Fibroblast of villous mesenchyme (primary cell): ENCODE results near the gene THPO. TPM values are rescaled to one million over a fixed set of nuclear protein-coding genes. Genes with fewer than 3 reads are reported as not detected.
A peak's percentile ranks its signal among the peaks of the same experiment; 100 is the strongest.

Source experiments
- DNase-seq: peaks from one replicate; pipeline ENCODE4 v3.0.0-alpha.2; 2010; ENCODE audit warnings: low read depth
- H3K4me3 ChIP-seq: 2 replicates; pipeline ENCODE4 v1.5.1; 2011; ENCODE audit warnings: low read depth, mild to moderate bottlenecking, low read length
- CTCF ChIP-seq: IDR thresholded peaks from 2 replicates; pipeline ENCODE4 v1.5.1; 2012; ENCODE audit warnings: low read depth, mild to moderate bottlenecking, low read length; ENCODE audit not compliant: insufficient read depth
- total RNA-seq: library from RNA; depleted of rRNA; stranded (reverse); fragments of >200 nt; gene quantifications from 2 replicates; pipeline ENCODE4 v1.2.3, GENCODE V29; 2012

The THPO gene
- total RNA-seq, 1 donor, result 0.86 TPM

GRCh38 chr3:184354754-184355153, 23.3 kb downstream of the THPO start:
- H3K4me3 ChIP-seq, result no peak overlapping the region
- no peak for TF ChIP-seq CTCF
- DNase-seq, result no peak

GRCh38 chr3:184354121-184354728, 23.8 kb downstream of the THPO start:
- TF ChIP-seq CTCF, result peak; percentile 74
- H3K4me3 ChIP-seq, result no peak overlapping the region
- no peak for DNase-seq

GRCh38 chr3:184353546-184353941, 24.5 kb downstream of the THPO start:
- TF ChIP-seq CTCF, result no peak
- no peak for DNase-seq
- H3K4me3 ChIP-seq, result no peak overlapping the region

GRCh38 chr3:184352897-184353545, 25.0 kb downstream of the THPO start:
- TF ChIP-seq CTCF, result no peak
- DNase-seq, result no peak
- H3K4me3 ChIP-seq, result no peak overlapping the region

GRCh38 chr3:184352149-184352785, 25.7 kb downstream of the THPO start:
- no peak for TF ChIP-seq CTCF
- no peak overlapping the region for H3K4me3 ChIP-seq
- no peak for DNase-seq

GRCh38 chr3:184351511-184352148, 26.4 kb downstream of the THPO start:
- no peak overlapping the region for H3K4me3 ChIP-seq
- TF ChIP-seq CTCF, result no peak
- no peak for DNase-seq
